Spleen (tissue), 11 donors: ENCODE results near the gene BRCC3. TPM values are rescaled to one million over a fixed set of nuclear protein-coding genes. Genes with fewer than 3 reads are reported as not detected.

Source experiments
- DNase-seq: peaks from one replicate; pipeline ENCODE4 v3.0.0-alpha.2; 2020
- H3K27ac ChIP-seq, 8 donors: fragments of 200-600 bp; sonication (generic) in 7 of 8; 1 replicate in 4 of 8; 2 replicates in 4 of 8; pipeline versions ENCODE4 v1.5.0 to v1.8.0; 2016 to 2021; ENCODE audit warnings: inconsistent platforms in 4 of 8, mild to moderate bottlenecking in 4 of 8, moderate library complexity in 1 of 8
- H3K27me3 ChIP-seq, 7 donors: fragments of 200-600 bp; sonication (generic) in 6 of 7; replicated peaks in 1 of 7; 1 replicate in 4 of 7; 2 replicates in 3 of 7; pipeline versions ENCODE4 v1.5.0 to v1.8.0; 2016 to 2021; ENCODE audit warnings: inconsistent platforms in 3 of 7, mild to moderate bottlenecking in 1 of 7
- H3K36me3 ChIP-seq, 6 donors: fragments of 200-600 bp; sonication (generic) in 5 of 6; 1 replicate in 4 of 6; 2 replicates in 2 of 6; pipeline versions ENCODE4 v1.5.0 to v1.8.0; 2016 to 2021; ENCODE audit warnings: inconsistent platforms in 2 of 6
- H3K4me1 ChIP-seq, 6 donors: fragments of 200-600 bp; sonication (generic) in 5 of 6; 1 replicate in 3 of 6; 2 replicates in 3 of 6; pipeline versions ENCODE4 v1.5.0 to v1.8.0; 2016 to 2021; ENCODE audit warnings: inconsistent platforms in 3 of 6
- H3K4me3 ChIP-seq, 8 donors: fragments of 200-600 bp; sonication (generic) in 7 of 8; 1 replicate in 4 of 8; 2 replicates in 4 of 8; pipeline versions ENCODE4 v1.5.0 to v1.8.0; 2016 to 2021; ENCODE audit warnings: inconsistent platforms in 4 of 8, mild to moderate bottlenecking in 4 of 8, moderate library complexity in 2 of 8
- H3K9me3 ChIP-seq, 8 donors: fragments of 200-600 bp; sonication (generic) in 7 of 8; 1 replicate in 4 of 8; 2 replicates in 4 of 8; pipeline versions ENCODE4 v1.5.0 to v1.8.0; 2016 to 2021; ENCODE audit warnings: inconsistent platforms in 4 of 8
- CTCF ChIP-seq, 11 experiments: fragments of 200-600 bp in 7 of 11; fragments of 450-650 bp in 4 of 11; sonication (generic) in 4 of 11; IDR thresholded peaks in 8 of 11; conservative IDR thresholded peaks in 3 of 11; 1 replicate in 7 of 11; 2 replicates in 4 of 11; pipeline versions ENCODE4 v1.4.0 to v1.8.0; 2016 to 2021; ENCODE audit warnings: antibody characterized with exemption in 11 of 11, inconsistent platforms in 4 of 11, mild to moderate bottlenecking in 1 of 11
- POLR2A ChIP-seq, 3 donors: fragments of 450-650 bp; IDR thresholded peaks; one replicate each; pipeline ENCODE4 v1.5.1; 2017; ENCODE audit warnings: antibody characterized with exemption in 3 of 3, mild to moderate bottlenecking in 1 of 3
- POLR2AphosphoS5 ChIP-seq, 3 donors: sonication (generic); formaldehyde crosslinking; IDR thresholded peaks; one replicate each; pipeline ENCODE4 v1.5.1; 2017; ENCODE audit warnings: antibody characterized with exemption in 3 of 3
- WGBS, 5 donors: extraction: QIAGEN DNeasy Blood & Tissue Kit in 3 of 5; methylation state at CpG; one replicate each; pipeline versions ENCODE4 v1.1.5 to v1.1.7; 2013 to 2018; 5-methylcytosine and 5-hydroxymethylcytosine counted together
- intact Hi-C: fragments of 100-400 bp; cut with DNase I; formaldehyde crosslinking; loops from one replicate; pipeline ENCODE4 v1.15.0; 2023; ENCODE audit warnings: low total_unique reads
- polyA plus RNA-seq, 3 donors: library from polyadenylated mRNA; stranded (reverse); fragments of 200-250 nt; gene quantifications; one replicate each; pipeline ENCODE4 v1.2.1, GENCODE V29; 2013
- total RNA-seq, 7 donors: library from RNA; depleted of rRNA in 3 of 7; stranded (reverse); fragments of >200 nt in 3 of 7; fragmentation: NEBNext Ultra II Directional in 4 of 7; extraction: Animal tissue kit (Norgen Biotek cat#: 25700) in 4 of 7; gene quantifications; one replicate each; pipeline versions ENCODE4 v1.1.0 to v1.2.1, GENCODE V29; 2016 to 2021
- donor health status: healthy with polysubstance abuse.
- donor health status: DM: no; HTN: no; CAD: no; lungs with moderate emphysema.
- donor health status: DM: no; HTN: no; CAD: no.
- donor health status: Bipolar disorder and iron deficiency.
- donor health status: healthy.
- donor health status: DM: no; HTN: no; CAD: no.
- donor health status: DM: yes; HTN: yes; CAD: no.

The BRCC3 gene
- total and polyA plus RNA-seq, 10 donors, result 5.8 to 17.8 (median 13.2) TPM

GRCh38 chrX:155056877-155057792 lies 14.2 kb upstream of the BRCC3 start:
- H3K27ac ChIP-seq, result peak overlapping the region in 4 of 8 donors; percentile 18 to 51 (median 40)
- WGBS, 5 donors, result 10 to 29% (median 19%) methylated on average over 10 to 25 of the region's 25 CpGs
- peak overlapping the region in 2 of 8 donors; percentile 9 to 38 for H3K4me3 ChIP-seq
- peaks cover 0 to 47% (median 0%) of the 10 kb centered on the region in 6 donors for H3K36me3 ChIP-seq
- H3K4me1 ChIP-seq, result peaks cover 0 to 14% (median 8%) of the 10 kb centered on the region in 6 donors
- DNase-seq, result peak; percentile 85
- intact Hi-C loops, result no loop called here
- no peaks in the 10 kb centered on the region for H3K9me3 ChIP-seq
- H3K27me3 ChIP-seq, result no peaks in the 10 kb centered on the region
- TF ChIP-seq POLR2A (IDR thresholded peaks at IDR 0.05) (no peak), POLR2AphosphoS5 (IDR thresholded peaks at IDR 0.05) (peak; percentile 39 to 56 (median 51)), CTCF (IDR thresholded peaks at IDR 0.05 in 8 of 11, conservative IDR thresholded peaks at IDR 0.05 in 3 of 11) (peak; percentile 48 to 92 (median 80))

GRCh38 chrX:155061760-155062159 lies 9.5 kb upstream of the BRCC3 start:
- Histone ChIP-seq H3K4me3 (no peak overlapping the region), H3K9me3 (no peaks in the 10 kb centered on the region), H3K27me3 (no peaks in the 10 kb centered on the region), H3K27ac (no peak overlapping the region), H3K36me3 (peaks cover 0 to 24% (median 0%) of the 10 kb centered on the region in 6 donors), H3K4me1 (peaks cover 0 to 10% (median 8%) of the 10 kb centered on the region in 6 donors)
- 82 to 95% (median 92%) methylated on average over 4 of the region's 4 CpGs for WGBS, 5 donors
- TF ChIP-seq CTCF (IDR thresholded peaks at IDR 0.05 in 8 of 11, conservative IDR thresholded peaks at IDR 0.05 in 3 of 11) (no peak), POLR2AphosphoS5 (IDR thresholded peaks at IDR 0.05) (no peak), POLR2A (IDR thresholded peaks at IDR 0.05) (no peak)
- no peak for DNase-seq
- intact Hi-C loops, result loop anchor here (5.0 kb wide), 1 partner anchor 79 kb away; no protein-coding TSS in a partner anchor

GRCh38 chrX:155065035-155065734 lies 6.1 kb upstream of the BRCC3 start:
- H3K36me3 ChIP-seq, result peaks cover 0 to 22% (median 0%) of the 10 kb centered on the region in 6 donors
- no peak overlapping the region for H3K27ac ChIP-seq
- peaks cover 0 to 15% (median 9%) of the 10 kb centered on the region in 6 donors for H3K4me1 ChIP-seq
- no peak for TF ChIP-seq CTCF (IDR thresholded peaks at IDR 0.05 in 8 of 11, conservative IDR thresholded peaks at IDR 0.05 in 3 of 11)
- no peak for TF ChIP-seq POLR2AphosphoS5 (IDR thresholded peaks at IDR 0.05)
- no peak for TF ChIP-seq POLR2A (IDR thresholded peaks at IDR 0.05)
- intact Hi-C loops, result no loop called here
- H3K9me3 ChIP-seq, result no peaks in the 10 kb centered on the region
- WGBS, 5 donors, result 80 to 96% (median 91%) methylated on average over 8 of the region's 8 CpGs
- no peak for DNase-seq
- no peak overlapping the region for H3K4me3 ChIP-seq
- H3K27me3 ChIP-seq, result no peaks in the 10 kb centered on the region
